ENCODE results near the gene PTPRT.
"Not testable (repeated sequence)": the region's sequence is repeated elsewhere in the genome, so short reads cannot be mapped to it uniquely, and the experiment has no call there.

PTPRT gene

GRCh38 chr20:42281801-42282200 is 907.9 kb downstream of the PTPRT start:
- no peak for DNase-seq (ENCODE audit: low spot score)

GRCh38 chr20:42276718-42277602 is 912.7 kb downstream of the PTPRT start:
- no peak for DNase-seq (ENCODE audit: low spot score)

- no peak for DNase-seq (ENCODE audit: low spot score)
Measured at GRCh38 chr20:42274986-42275385, 914.7 kb downstream of the PTPRT start.

- no peak for DNase-seq (ENCODE audit: low spot score)
Measured at GRCh38 chr20:42272516-42272915, 917.2 kb downstream of the PTPRT start.

- no peak for DNase-seq (ENCODE audit: low spot score)
Measured at GRCh38 chr20:42270539-42270938, 919.2 kb downstream of the PTPRT start.

- no peak for DNase-seq (ENCODE audit: low spot score)
Measured at GRCh38 chr20:42267793-42268384, 921.8 kb downstream of the PTPRT start.

- no peak for DNase-seq (ENCODE audit: low spot score)
Measured at GRCh38 chr20:42261766-42262270, 927.9 kb downstream of the PTPRT start.

GRCh38 chr20:42260184-42260583 is 929.5 kb downstream of the PTPRT start:
- no peak for DNase-seq (ENCODE audit: low spot score)

- DNase-seq (ENCODE audit: low spot score) = no peak
Measured at GRCh38 chr20:42259389-42259788, 930.3 kb downstream of the PTPRT start.

GRCh38 chr20:42258564-42259302 is 931.0 kb downstream of the PTPRT start:
- DNase-seq (ENCODE audit: low spot score) = no peak

- DNase-seq (ENCODE audit: low spot score) = no peak
Measured at GRCh38 chr20:42255821-42256220, 933.9 kb downstream of the PTPRT start.

GRCh38 chr20:42254673-42255072 is 935.0 kb downstream of the PTPRT start:
- DNase-seq (ENCODE audit: low spot score) = no peak

- no peak for DNase-seq (ENCODE audit: low spot score)
Measured at GRCh38 chr20:42252116-42252515, 937.6 kb downstream of the PTPRT start.

- no peak for DNase-seq (ENCODE audit: low spot score)
Measured at GRCh38 chr20:42218621-42219374, 970.9 kb downstream of the PTPRT start.

GRCh38 chr20:42214074-42214473 is 975.6 kb downstream of the PTPRT start:
- DNase-seq (ENCODE audit: low spot score) = no peak

GRCh38 chr20:42212391-42212790 is 977.3 kb downstream of the PTPRT start:
- no peak for DNase-seq (ENCODE audit: low spot score)

GRCh38 chr20:42206557-42206956 is 983.1 kb downstream of the PTPRT start:
- not testable (repeated sequence) for DNase-seq (ENCODE audit: low spot score)

GRCh38 chr20:42204109-42204660 is 985.5 kb downstream of the PTPRT start:
- no peak for DNase-seq (ENCODE audit: low spot score)

- no peak for DNase-seq (ENCODE audit: low spot score)
Measured at GRCh38 chr20:42197599-42197998, 992.1 kb downstream of the PTPRT start.

- DNase-seq (ENCODE audit: low spot score) = no peak
Measured at GRCh38 chr20:42193119-42193518, 996.6 kb downstream of the PTPRT start.

GRCh38 chr20:42192321-42192720 is 997.4 kb downstream of the PTPRT start:
- DNase-seq (ENCODE audit: low spot score) = no peak

All from germinal center (tissue), 1 donor.